H1 (cell line): ENCODE results near the gene NFATC1. TPM values are rescaled to one million over a fixed set of nuclear protein-coding genes. Genes with fewer than 3 reads are reported as not detected.

Experiments used
- CTCF ChIA-PET: fragments of 300-600 bp; sonication (Branson Sonifier 250); formaldehyde crosslinking; loops from one replicate; lab custom pipeline; 2021; ENCODE audit not compliant: partially characterized antibody; lab: Charles Lee
- POLR2A ChIA-PET: fragments of 300-600 bp; sonication (Branson Sonifier 250); formaldehyde crosslinking; loops from one replicate; lab custom pipeline; 2021; ENCODE audit warnings: inconsistent platforms; ENCODE audit not compliant: partially characterized antibody; lab: Charles Lee
- DNase-seq, 2 experiments: peaks; one replicate each; pipeline versions ENCODE4 v3.0.0 to v3.0.0-alpha.2; 2010 to 2022; ENCODE audit warnings: low spot score in 2 of 2, low read depth in 1 of 2, mixed read lengths in 1 of 2
- FAIRE-seq: peaks from 2 replicates; lab custom pipeline; 2011; peaks lifted over from hg19 to GRCh38; lab: Jason Lieb, UNC
- H2AFZ ChIP-seq: 2 replicates; pipeline ENCODE4 v1.8.1; 2012; ENCODE audit warnings: low read length, inconsistent platforms
- H2AK5ac ChIP-seq: 2 replicates; pipeline ENCODE4 v1.6.1; 2013; ENCODE audit warnings: low read depth, low read length
- H2BK120ac ChIP-seq: replicated peaks from 2 replicates; pipeline ENCODE3; 2013; ENCODE audit warnings: low read depth, low read length, inconsistent platforms
- H2BK12ac ChIP-seq: 2 replicates; pipeline ENCODE4 v1.6.1; 2013; ENCODE audit warnings: low read depth, low read length
- H2BK15ac ChIP-seq: 2 replicates; pipeline ENCODE4 v1.6.1; 2013; ENCODE audit warnings: low read length
- H2BK20ac ChIP-seq: 2 replicates; pipeline ENCODE4 v1.6.1; 2013; ENCODE audit warnings: low read length
- H2BK5ac ChIP-seq: 2 replicates; pipeline ENCODE4 v1.6.1; 2013; ENCODE audit warnings: low read depth, low read length
- H3K14ac ChIP-seq: 2 replicates; pipeline ENCODE4 v1.6.1; 2013; ENCODE audit warnings: inconsistent platforms; ENCODE audit not compliant: insufficient read length
- H3K18ac ChIP-seq: 2 replicates; pipeline ENCODE4 v1.6.1; 2013; ENCODE audit warnings: low read length; ENCODE audit errors: extremely low read depth
- H3K23ac ChIP-seq: 2 replicates; pipeline ENCODE4 v1.6.1; 2013; ENCODE audit warnings: inconsistent platforms; ENCODE audit not compliant: insufficient read length
- H3K23me2 ChIP-seq: 2 replicates; pipeline ENCODE4 v1.6.1; 2013; ENCODE audit warnings: low read depth, low read length
- H3K27ac ChIP-seq: 2 replicates; pipeline ENCODE4 v1.6.1; 2011; ENCODE audit warnings: low read depth, low read length, inconsistent platforms
- H3K27me3 ChIP-seq, 4 experiments: replicated peaks in 1 of 4; 1 replicate in 1 of 4; 2 replicates in 3 of 4; pipeline versions ENCODE4 v1.6.1 to v1.8.1; 2011 to 2013; ENCODE audit warnings: low read length in 3 of 4, mild to moderate bottlenecking in 3 of 4, inconsistent platforms in 2 of 4, mixed read lengths in 2 of 4, moderate library complexity in 1 of 4; ENCODE audit not compliant: control insufficient read depth in 3 of 4, insufficient read depth in 3 of 4; ENCODE audit errors: extremely low read depth in 1 of 4
- H3K36me3 ChIP-seq, 4 experiments: 2 replicates each; pipeline versions ENCODE4 v1.6.1 to v1.8.1; 2011 to 2013; ENCODE audit warnings: mild to moderate bottlenecking in 4 of 4, low read length in 3 of 4, moderate library complexity in 2 of 4, control low read depth in 1 of 4, inconsistent platforms in 1 of 4; ENCODE audit not compliant: insufficient read depth in 4 of 4, control insufficient read depth in 2 of 4
- H3K4ac ChIP-seq: replicated peaks from 2 replicates; pipeline ENCODE3; 2013; ENCODE audit warnings: low read length, low read depth, mixed read lengths, inconsistent platforms; ENCODE audit not compliant: insufficient read length
- H3K4me1 ChIP-seq, 4 experiments: replicated peaks in 1 of 4; 1 replicate in 1 of 4; 2 replicates in 3 of 4; pipeline versions ENCODE4 v1.6.1 to v1.8.1; 2011 to 2013; ENCODE audit warnings: low read length in 3 of 4, inconsistent platforms in 2 of 4, mixed read lengths in 1 of 4; ENCODE audit not compliant: insufficient read depth in 4 of 4, control insufficient read depth in 3 of 4
- H3K4me2 ChIP-seq, 2 experiments: 2 replicates each; pipeline versions ENCODE4 v1.6.1 to v1.8.1; 2011 to 2013; ENCODE audit warnings: low read depth in 2 of 2, low read length in 2 of 2, control low read depth in 1 of 2, inconsistent platforms in 1 of 2, mild to moderate bottlenecking in 1 of 2; ENCODE audit not compliant: insufficient read depth in 1 of 2
- H3K4me3 ChIP-seq, 4 experiments: fragments of 200-600, 300-600 bp in 1 of 4; sonication (generic), shearing (Covaris generic), sonication (Bioruptor Twin) in 1 of 4; 2 replicates each; pipeline versions ENCODE4 v1.5.1 to v1.8.1; 2011 to 2016; ENCODE audit warnings: low read length in 4 of 4, low read depth in 3 of 4, control low read depth in 2 of 4, inconsistent platforms in 2 of 4, mild to moderate bottlenecking in 2 of 4, mixed read lengths in 1 of 4, moderate library complexity in 1 of 4; ENCODE audit not compliant: insufficient read depth in 2 of 4; ENCODE audit errors: extremely low read depth in 1 of 4
- H3K56ac ChIP-seq: replicated peaks from 2 replicates; pipeline ENCODE3; 2013; ENCODE audit warnings: low read depth, mild to moderate bottlenecking, mixed read lengths, low read length, inconsistent platforms; ENCODE audit not compliant: insufficient read length
- H3K79me1 ChIP-seq: 2 replicates; pipeline ENCODE4 v1.6.1; 2013; ENCODE audit warnings: low read depth, low read length, control low read depth
- H3K79me2 ChIP-seq, 2 experiments: 2 replicates each; pipeline versions ENCODE4 v1.6.1 to v1.8.1; 2012 to 2013; ENCODE audit warnings: low read length in 2 of 2, mild to moderate bottlenecking in 2 of 2, inconsistent platforms in 1 of 2; ENCODE audit not compliant: insufficient read depth in 2 of 2, control insufficient read depth in 1 of 2
- H3K9ac ChIP-seq, 4 experiments: replicated peaks in 1 of 4; 1 replicate in 1 of 4; 2 replicates in 3 of 4; pipeline versions ENCODE4 v1.6.1 to v1.8.1; 2011 to 2013; ENCODE audit warnings: low read depth in 3 of 4, low read length in 3 of 4, control low read depth in 2 of 4, mild to moderate bottlenecking in 2 of 4, moderate library complexity in 2 of 4, inconsistent platforms in 1 of 4; ENCODE audit errors: extremely low read depth in 1 of 4
- H3K9me3 ChIP-seq, 2 experiments: 2 replicates each; pipeline versions ENCODE4 v1.6.1 to v1.8.1; 2012 to 2013; ENCODE audit warnings: mild to moderate bottlenecking in 2 of 2, moderate library complexity in 2 of 2, control low read depth in 1 of 2, inconsistent platforms in 1 of 2, low read depth in 1 of 2, low read length in 1 of 2, mixed read lengths in 1 of 2; ENCODE audit not compliant: insufficient read depth in 2 of 2
- H4K20me1 ChIP-seq, 2 experiments: replicated peaks in 1 of 2; 2 replicates each; pipeline versions ENCODE3 to v1.8.1; 2011 to 2013; ENCODE audit warnings: inconsistent platforms in 2 of 2, low read length in 2 of 2, mild to moderate bottlenecking in 1 of 2; ENCODE audit not compliant: insufficient read depth in 2 of 2, control insufficient read depth in 1 of 2
- H4K5ac ChIP-seq: 2 replicates; pipeline ENCODE4 v1.6.1; 2013; ENCODE audit warnings: low read length, low read depth, mixed read lengths, inconsistent platforms; ENCODE audit not compliant: insufficient read length
- H4K8ac ChIP-seq: 2 replicates; pipeline ENCODE4 v1.8.0; 2013; ENCODE audit warnings: mild to moderate bottlenecking, moderate library complexity, low read length, inconsistent platforms; ENCODE audit not compliant: insufficient read depth; ENCODE audit errors: extremely low read depth
- H4K91ac ChIP-seq: replicated peaks from 2 replicates; pipeline ENCODE3; 2013; ENCODE audit warnings: low read length, mixed read lengths, inconsistent platforms; ENCODE audit not compliant: insufficient read length
- CBX8 ChIP-seq: fragments of 300-800, 300-1000 bp; sonication (generic); IDR thresholded peaks from 2 replicates; pipeline ENCODE4 v1.7.1; 2016; ENCODE audit warnings: low read depth, low read length, borderline replicate concordance
- CEBPB ChIP-seq: IDR thresholded peaks from 2 replicates; pipeline ENCODE4 v1.6.1; 2012; ENCODE audit warnings: low read depth, low read length
- EGR1 ChIP-seq: IDR thresholded peaks from 2 replicates; pipeline ENCODE4 v1.6.1; 2011; ENCODE audit warnings: low read depth, low read length, borderline replicate concordance
- HDAC2 ChIP-seq, 2 experiments: fragments of 300-600 bp in 1 of 2; sonication (generic) in 1 of 2; IDR thresholded peaks; 2 replicates each; pipeline ENCODE4 v1.6.1; 2011 to 2012; ENCODE audit warnings: low read depth in 2 of 2, low read length in 2 of 2, mild to moderate bottlenecking in 2 of 2, moderate library complexity in 2 of 2, borderline replicate concordance in 1 of 2, inconsistent platforms in 1 of 2
- KDM5A ChIP-seq: fragments of 200-600 bp; IDR thresholded peaks from 2 replicates; pipeline ENCODE4 v1.7.1; 2012; ENCODE audit warnings: mild to moderate bottlenecking, low read length, inconsistent platforms, mixed read lengths
- NANOG ChIP-seq: IDR thresholded peaks from 2 replicates; pipeline ENCODE4 v1.6.1; 2011; ENCODE audit warnings: low read length, low read depth, mild to moderate bottlenecking, inconsistent platforms; ENCODE audit not compliant: insufficient read depth, poor library complexity, severe bottlenecking
- RAD21 ChIP-seq, 2 experiments: IDR thresholded peaks in 1 of 2; conservative IDR thresholded peaks in 1 of 2; 2 replicates each; pipeline ENCODE4 v1.6.1; 2011; ENCODE audit warnings: low read depth in 2 of 2, low read length in 2 of 2, improper control_type of control experiment in 1 of 2, inconsistent platforms in 1 of 2, mild to moderate bottlenecking in 1 of 2, moderate library complexity in 1 of 2
- RBBP5 ChIP-seq: IDR thresholded peaks from 2 replicates; pipeline ENCODE4 v1.7.1; 2012; ENCODE audit warnings: low read depth, mild to moderate bottlenecking, inconsistent platforms, low read length, moderate library complexity, borderline replicate concordance
- SP2 ChIP-seq: IDR thresholded peaks from 2 replicates; pipeline ENCODE4 v1.6.1; 2012; ENCODE audit warnings: mild to moderate bottlenecking, low read length, inconsistent platforms
- SRF ChIP-seq: IDR thresholded peaks from 2 replicates; pipeline ENCODE4 v1.6.1; 2011; ENCODE audit warnings: mild to moderate bottlenecking, low read depth, low read length, moderate library complexity
- ZNF274 ChIP-seq: IDR thresholded peaks from 2 replicates; pipeline ENCODE4 v1.7.0; 2012; ENCODE audit warnings: low read length, borderline replicate concordance; ENCODE audit errors: extremely low read depth
- WGBS, 2 experiments: shearing (Covaris generic) in 1 of 2; methylation state at CpG; one replicate each; pipeline versions ENCODE4 v1.1.6 to v1.1.7; 2013 to 2015; ENCODE audit warnings: low lambda C conversion rate in 2 of 2, mixed read lengths in 2 of 2, inconsistent platforms in 1 of 2, low coverage in 1 of 2, missing lambda C conversion rate in 1 of 2; ENCODE audit not compliant: insufficient replicate concordance in 2 of 2, insufficient coverage in 1 of 2, insufficient read length in 1 of 2; ENCODE audit errors: extremely low coverage in 1 of 2, missing lambda C conversion rate in 1 of 2; 5-methylcytosine and 5-hydroxymethylcytosine counted together
- polyA plus RNA-seq, 7 experiments: library from polyadenylated mRNA; depleted of rRNA in 3 of 7; stranded (reverse) in 5 of 7; unstranded in 2 of 7; fragments of >200 nt in 5 of 7; fragments of 200-250 nt in 2 of 7; gene quantifications; 1 replicate in 5 of 7; 2 replicates in 1 of 7; 4 replicates in 1 of 7; pipeline versions ENCODE4 v1.2.1 to v1.2.3, GENCODE V29; 2011 to 2013; ENCODE audit warnings: missing spikeins in 2 of 7, mixed read lengths in 2 of 7
- total RNA-seq: library from RNA; stranded (reverse); fragmentation: NEBNext Ultra II Directional; extraction: Animal tissue kit (Norgen Biotek cat#: 25700); gene quantifications from 2 replicates; pipeline ENCODE4 v1.2.1, GENCODE V29; 2021
- TF ChIP-seq, protein P1 (sequence below): IDR thresholded peaks from 2 replicates; pipeline ENCODE4 v1.6.1; 2012; ENCODE audit warnings: inconsistent platforms

NFATC1 gene
- total and polyA plus RNA-seq, 2 of the 8 experiments (the other 6 are each of a cell fraction or from before 2014, with no cell fraction given), result 2.0 to 6.6 TPM

DNA sequence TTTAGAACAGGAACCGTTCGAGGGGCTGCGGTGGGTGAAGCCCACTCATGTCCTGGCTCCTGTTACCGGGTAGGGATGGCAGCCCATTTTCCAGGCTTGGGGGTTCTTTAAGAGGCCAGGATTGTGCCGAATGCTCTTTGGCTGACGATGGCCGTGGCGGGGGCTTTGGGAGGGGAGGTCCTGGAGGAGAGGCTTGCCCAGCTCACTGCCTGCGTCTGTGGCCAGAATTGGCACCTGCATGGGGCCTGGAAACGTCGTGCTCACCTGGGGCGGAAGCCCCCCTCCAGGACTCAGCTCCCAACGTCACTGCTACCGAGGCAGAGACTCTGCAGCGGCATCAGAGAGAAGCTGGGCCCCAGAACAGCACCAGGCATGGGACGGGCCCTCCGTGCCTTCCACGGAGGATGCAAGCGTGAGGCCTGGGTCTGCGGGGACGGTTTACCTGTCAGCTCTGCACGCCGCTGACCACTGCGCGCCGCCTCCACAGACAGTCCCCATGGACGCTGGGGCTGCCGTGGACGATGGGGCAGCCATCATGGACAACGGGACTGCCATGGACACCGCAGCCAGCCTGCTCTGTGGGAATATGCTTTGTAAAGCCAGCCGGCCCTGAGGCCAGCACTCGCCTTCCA is 82.9 kb downstream of the NFATC1 start:
- DNase-seq (no peak), FAIRE-seq (no peak)
- POLR2A ChIA-PET, result no interaction called here
- no peak overlapping the region for H3K14ac ChIP-seq
- H2BK12ac ChIP-seq, result no peak overlapping the region
- H3K9ac ChIP-seq, result no peak overlapping the region
- H2BK5ac ChIP-seq, result no peak overlapping the region; the same call in 1 of the 2 replicates
- no peaks in the 10 kb centered on the region for H3K4me1 ChIP-seq
- no peak overlapping the region for H2BK20ac ChIP-seq
- no peak overlapping the region for H2BK120ac ChIP-seq
- H2BK15ac ChIP-seq, result no peak overlapping the region
- H3K4ac ChIP-seq, result no peak overlapping the region
- no peaks in the 10 kb centered on the region; a peak in 1 of 4 replicates for H3K9me3 ChIP-seq
- H3K4me2 ChIP-seq, result no peak overlapping the region
- no peak overlapping the region for H4K91ac ChIP-seq
- H3K23ac ChIP-seq, result no peak overlapping the region
- no peak overlapping the region for H2AK5ac ChIP-seq
- H4K5ac ChIP-seq, result no peak overlapping the region
- H3K56ac ChIP-seq, result no peak overlapping the region
- no peak overlapping the region for H2AFZ ChIP-seq
- no peaks in the 10 kb centered on the region for H3K23me2 ChIP-seq
- WGBS, 2 experiments, result 89% methylated on average over 33 of the region's 33 CpGs; no CpG with 5 or more reads in 1 of the 2 experiments
- H3K4me3 ChIP-seq, result no peak overlapping the region
- no peaks in the 10 kb centered on the region for H4K20me1 ChIP-seq
- no peaks in the 10 kb centered on the region for H3K79me2 ChIP-seq
- no peaks in the 10 kb centered on the region for H3K36me3 ChIP-seq
- H3K27me3 ChIP-seq, result no peaks in the 10 kb centered on the region
- CTCF ChIA-PET, result interaction anchor here (1.1 kb wide), 1 partner anchor 27 kb away, joined by 4 read pairs; no protein-coding TSS in a partner anchor
- H3K79me1 ChIP-seq, result no peaks in the 10 kb centered on the region
- peak overlapping the region; percentile 57; the same call in 1 of the 2 replicates for H4K8ac ChIP-seq
- no peak overlapping the region for H3K18ac ChIP-seq
- H3K27ac ChIP-seq, result no peak overlapping the region
- TF ChIP-seq RBBP5 (no peak), CBX8 (no peak), RAD21 (IDR thresholded peaks at IDR 0.05 in 1 of 2, conservative IDR thresholded peaks at IDR 0.05 in 1 of 2; ENCODE audit: low read depth in 2 of 2, low read length in 2 of 2) (no peak), SRF (no peak), NANOG (no peak), HDAC2 (IDR thresholded peaks at IDR 0.05; ENCODE audit: borderline replicate concordance in 1 of 2, low read depth in 2 of 2, low read length in 2 of 2) (no peak), SP2 (no peak), CEBPB (no peak), ZNF274 (no peak), EGR1 (no peak), KDM5A (no peak)
- TF ChIP-seq, protein P1, sequence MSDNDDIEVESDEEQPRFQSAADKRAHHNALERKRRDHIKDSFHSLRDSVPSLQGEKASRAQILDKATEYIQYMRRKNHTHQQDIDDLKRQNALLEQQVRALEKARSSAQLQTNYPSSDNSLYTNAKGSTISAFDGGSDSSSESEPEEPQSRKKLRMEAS, result no peak
